Endothelial cell of coronary artery (primary cell): Measurements from ENCODE around the gene SEMA4A. TPM values are rescaled to one million over a fixed set of nuclear protein-coding genes. Genes with fewer than 3 reads are reported as not detected.

ENCODE experiments used
- total RNA-seq: library from RNA; depleted of rRNA; stranded (reverse); fragments of >200 nt; gene quantifications from 2 replicates; pipeline ENCODE4 v1.2.3, GENCODE V29; 2014

SEMA4A gene
- 0.27 and 0.56 TPM in 2 replicates for total RNA-seq

DNA sequence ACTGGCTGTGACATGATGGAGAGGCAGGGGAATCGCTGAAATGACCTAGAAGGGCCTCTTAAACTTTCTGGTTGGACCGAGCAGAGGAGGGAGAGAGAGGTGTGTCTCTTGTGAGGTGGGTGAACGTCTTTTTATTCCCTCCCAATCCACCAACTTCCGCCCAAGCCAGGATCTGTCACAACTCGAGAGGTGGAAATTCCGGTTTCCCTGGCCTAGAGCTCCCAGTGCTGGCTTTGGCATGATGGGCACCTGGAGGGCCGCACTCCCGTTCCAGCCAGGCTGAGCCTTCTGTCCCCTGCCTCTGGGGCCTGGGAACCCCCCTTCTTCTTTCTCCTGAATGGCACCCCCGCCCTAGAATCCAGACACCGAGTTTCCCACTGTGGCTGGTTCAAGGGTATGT, at the start of gene SEMA4A:
Gene SEMA4A, plus strand, starts transcription at position 224 of the 400 bp plus-strand sequence. CDS start 994 bp downstream, outside the sequence.

DNA sequence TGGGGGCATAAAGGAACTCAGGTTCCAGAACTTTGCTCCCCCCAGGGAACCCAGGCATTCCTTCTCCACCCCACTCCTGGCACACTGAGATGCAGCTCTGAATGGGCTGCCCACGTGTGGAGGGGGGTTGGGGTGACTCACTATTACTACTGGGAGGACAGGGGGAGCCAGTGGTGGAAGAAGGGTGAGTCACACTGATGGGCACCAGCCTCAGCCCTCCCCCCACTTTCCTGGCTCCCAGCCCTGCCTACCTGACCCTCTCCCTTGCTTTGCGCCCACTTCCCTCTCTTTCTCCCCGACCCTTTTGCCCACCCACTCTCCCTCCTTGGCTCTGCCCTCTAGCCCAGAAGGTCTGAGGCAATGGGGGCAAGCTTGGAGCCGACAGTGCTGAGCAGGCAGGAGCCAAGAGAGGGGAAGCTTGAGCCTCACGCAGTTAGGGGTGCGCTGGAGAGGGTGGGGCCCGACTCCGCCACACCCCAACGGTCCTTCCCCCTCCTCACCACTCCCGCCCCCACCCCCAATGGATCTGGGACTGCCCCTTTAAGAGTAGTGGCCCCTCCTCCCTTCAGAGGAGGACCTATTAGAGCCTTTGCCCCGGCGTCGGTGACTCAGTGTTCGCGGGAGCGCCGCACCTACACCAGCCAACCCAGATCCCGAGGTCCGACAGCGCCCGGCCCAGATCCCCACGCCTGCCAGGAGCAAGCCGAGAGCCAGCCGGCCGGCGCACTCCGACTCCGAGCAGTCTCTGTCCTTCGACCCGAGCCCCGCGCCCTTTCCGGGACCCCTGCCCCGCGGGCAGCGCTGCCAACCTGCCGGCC, 39.1 kb upstream of the SEMA4A start, which contains the start of gene LMNA:
Gene LMNA, plus strand, starts transcription at position 611 of the 818 bp plus-strand sequence. CDS start 208 bp downstream, outside the sequence.

DNA sequence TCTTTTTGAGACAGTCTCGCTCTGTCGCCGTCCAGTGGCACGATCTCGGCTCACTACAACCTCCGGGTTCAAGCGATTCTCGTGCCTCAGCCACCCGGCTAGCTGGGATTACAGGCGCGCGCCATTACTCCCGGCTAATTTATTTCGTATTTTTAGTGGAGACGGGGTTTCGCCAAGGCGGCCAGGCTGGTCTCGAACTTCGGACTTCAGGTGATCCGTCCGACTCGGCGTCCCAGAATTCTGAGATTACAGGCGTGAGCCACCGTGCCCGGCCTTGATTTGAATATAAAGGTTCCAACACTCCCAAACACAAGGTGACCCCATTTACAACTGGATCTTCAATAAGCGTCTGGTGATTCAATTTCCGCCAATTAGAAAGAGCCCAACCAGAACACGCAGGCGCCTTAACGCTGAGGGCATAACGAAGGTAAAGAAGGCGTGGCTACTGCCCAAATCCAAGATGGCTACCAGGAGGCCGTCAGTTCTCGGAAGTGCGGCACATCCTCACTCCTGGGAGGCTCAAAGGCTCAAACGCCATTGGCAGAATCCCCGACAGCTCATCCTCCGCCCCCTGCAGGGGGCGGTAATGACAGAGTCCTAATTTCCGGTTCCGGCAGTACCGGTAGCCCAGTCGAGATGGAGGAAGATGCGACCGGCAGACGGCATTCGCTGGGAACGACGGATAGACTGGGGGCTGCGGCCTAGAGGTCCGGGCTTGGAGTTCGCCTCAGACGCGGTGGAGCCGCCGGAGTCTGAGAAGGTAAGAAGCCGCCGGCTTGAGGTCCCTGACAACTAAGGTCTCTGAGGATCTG, 40.3 kb downstream of the SEMA4A start, which contains the start of gene SLC25A44:
Gene SLC25A44, plus strand, starts transcription at position 617 of the 812 bp plus-strand sequence. CDS start 5,744 bp downstream, outside the sequence.

DNA sequence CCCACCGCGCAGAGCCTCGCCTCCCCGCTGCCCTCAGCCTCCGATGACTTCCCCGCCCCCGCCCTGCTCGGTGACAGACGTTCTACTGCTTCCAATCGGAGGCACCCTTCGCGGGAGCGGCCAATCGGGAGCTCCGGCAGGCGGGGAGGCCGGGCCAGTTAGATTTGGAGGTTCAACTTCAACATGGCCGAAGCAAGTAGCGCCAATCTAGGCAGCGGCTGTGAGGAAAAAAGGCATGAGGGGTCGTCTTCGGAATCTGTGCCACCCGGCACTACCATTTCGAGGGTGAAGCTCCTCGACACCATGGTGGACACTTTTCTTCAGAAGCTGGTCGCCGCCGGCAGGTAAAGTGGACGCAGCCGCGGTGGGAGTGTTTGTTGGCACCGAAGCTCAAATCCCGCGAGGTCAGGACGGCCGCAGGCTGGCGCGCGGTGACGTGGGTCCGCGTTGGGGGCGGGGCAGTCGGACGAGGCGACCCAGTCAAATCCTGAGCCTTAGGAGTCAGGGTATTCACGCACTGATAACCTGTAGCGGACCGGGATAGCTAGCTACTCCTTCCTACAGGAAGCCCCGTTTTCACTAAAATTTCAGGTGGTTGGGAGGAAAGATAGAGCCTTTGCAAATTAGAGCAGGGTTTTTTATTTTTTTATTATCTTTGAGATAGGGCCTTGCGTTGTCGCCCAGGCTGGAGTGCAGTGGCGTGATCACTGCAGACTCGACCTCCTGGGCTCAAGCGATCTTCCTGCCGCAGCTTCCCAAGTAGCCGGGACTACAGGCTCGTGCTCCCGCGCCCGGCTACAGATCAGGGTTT, 59.7 kb downstream of the SEMA4A start, which contains the start of gene PMF1:
Gene PMF1, plus strand, starts transcription at position 175 of the 811 bp plus-strand sequence. Its CDS starts 9 bp downstream, at position 184.

Other genes starting within 250 kb of the SEMA4A start
- gene RIT1, start 242.2 kb upstream of the SEMA4A start, total RNA-seq = 32.8 and 43.3 TPM in 2 replicates
- gene KHDC4, start 219.2 kb upstream of the SEMA4A start, total RNA-seq = 17.9 and 26.4 TPM in 2 replicates
- not detected in 2 replicates for gene RXFP4, start 211.9 kb upstream of the SEMA4A start, total RNA-seq
- gene ARHGEF2, start 175.0 kb upstream of the SEMA4A start, total RNA-seq = 95.6 and 120 TPM in 2 replicates
- 278 and 411 TPM in 2 replicates for gene SSR2, start 132.6 kb upstream of the SEMA4A start, total RNA-seq
- 17.2 and 17.4 TPM in 2 replicates for gene UBQLN4, start 99.8 kb upstream of the SEMA4A start, total RNA-seq
- 71.8 and 96.3 TPM in 2 replicates for gene LAMTOR2, start 98.8 kb upstream of the SEMA4A start, total RNA-seq
- gene RAB25, start 92.4 kb upstream of the SEMA4A start, total RNA-seq = not detected in 2 replicates
- gene MEX3A, start 71.1 kb upstream of the SEMA4A start, total RNA-seq = 5.6 and 12.3 TPM in 2 replicates
- gene LMNA, start 38.9 kb upstream of the SEMA4A start, total RNA-seq = 737 and 1,090 TPM in 2 replicates
- 8.3 and 10.0 TPM in 2 replicates for gene SLC25A44, start 40.5 kb downstream of the SEMA4A start, total RNA-seq
- 32.5 and 45.0 TPM in 2 replicates for gene PMF1, start 59.4 kb downstream of the SEMA4A start, total RNA-seq
- gene BGLAP, start 88.6 kb downstream of the SEMA4A start, total RNA-seq = 0.19 and 0.27 TPM in 2 replicates
- 0.27 and 0.47 TPM in 2 replicates for gene PAQR6, start 94.5 kb downstream of the SEMA4A start, total RNA-seq
- gene SMG5, start 129.2 kb downstream of the SEMA4A start, total RNA-seq = 48.9 and 61.2 TPM in 2 replicates
- 1.2 and 1.5 TPM in 2 replicates for gene TMEM79, start 130.7 kb downstream of the SEMA4A start, total RNA-seq
- 31.9 and 38.0 TPM in 2 replicates for gene GLMP, start 142.1 kb downstream of the SEMA4A start, total RNA-seq
- gene VHLL, start 145.7 kb downstream of the SEMA4A start, total RNA-seq = 0.09 TPM in 1 of 2 replicates, not detected in the other
- gene CCT3, start 184.7 kb downstream of the SEMA4A start, total RNA-seq = 671 and 748 TPM in 2 replicates
- not detected in 2 replicates for gene TSACC, start 184.9 kb downstream of the SEMA4A start, total RNA-seq
- not detected in 2 replicates for gene RHBG, start 215.6 kb downstream of the SEMA4A start, total RNA-seq